GM21360 (cell line): ENCODE measurements around the gene KRT32.

Source experiments
- ATAC-seq: cut with Tn5 transposase; IDR thresholded peaks from one replicate; pipeline ENCODE4 v1.9.1; 2021; ENCODE audit warnings: mild to moderate bottlenecking, moderate library complexity; ENCODE audit not compliant: unreplicated experiment

KRT32 gene

DNA sequence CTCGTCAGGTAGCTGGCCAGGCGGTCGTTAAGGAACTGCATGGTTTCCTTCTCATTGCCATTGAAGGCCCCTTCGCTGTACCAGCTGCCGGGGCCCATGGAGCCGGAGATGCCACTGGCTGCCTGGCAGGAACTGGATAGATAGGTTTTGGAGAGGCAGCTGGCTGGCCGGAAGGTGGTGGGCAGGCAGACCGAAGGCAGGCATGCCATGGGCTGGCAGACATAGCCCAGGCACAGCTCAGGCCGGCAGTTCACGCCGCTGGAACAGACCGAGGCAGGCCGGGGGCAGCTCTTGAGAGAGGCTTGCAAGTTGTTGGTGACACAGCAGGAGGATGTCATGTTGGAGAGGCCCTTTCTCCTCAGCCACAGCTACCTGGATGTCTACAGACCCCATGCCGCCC is at the start of gene KRT32:
TSS of gene KRT32 (minus strand) at position 399 of the 400 bp plus-strand sequence. CDS start at position 338, 61 bp downstream.
- ATAC-seq, result no peak

- no peak for ATAC-seq
These were observed 49.7 kb upstream of the KRT32 start for GRCh38 chr17:41516830-41517283.

DNA sequence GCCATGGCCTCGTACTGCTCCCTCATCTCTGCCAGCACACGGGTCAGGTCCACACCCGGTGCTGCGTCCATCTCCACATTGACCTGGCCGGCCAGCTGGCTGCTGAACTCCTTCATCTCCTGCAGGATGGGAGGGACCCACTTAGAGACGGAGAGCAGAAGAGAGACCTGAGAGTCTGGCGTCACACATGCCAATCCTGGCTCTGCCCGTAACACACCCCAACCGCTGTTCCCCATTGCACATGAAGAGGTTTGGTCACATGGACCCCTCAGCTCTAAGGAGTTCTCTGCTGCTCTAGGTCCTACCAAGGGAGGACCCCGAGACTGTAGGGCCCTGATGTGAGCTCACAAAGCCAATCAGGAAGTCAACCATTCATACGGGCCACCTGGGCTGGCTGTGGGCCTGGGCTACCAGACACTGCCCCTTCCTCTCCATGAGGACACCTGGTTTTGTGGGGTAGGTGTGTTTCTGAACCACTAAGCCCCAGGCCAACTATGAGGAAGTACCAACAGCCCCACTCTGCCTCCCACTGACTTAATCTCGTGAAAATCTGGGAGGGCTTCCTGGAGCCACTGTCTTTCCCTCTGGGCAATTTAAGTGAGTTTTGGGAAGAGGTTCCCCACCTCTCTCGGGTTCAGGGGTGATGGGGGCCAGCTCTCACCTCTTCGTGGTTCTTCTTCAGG is 49.1 kb upstream of the KRT32 start:
- no peak for ATAC-seq

- no peak for ATAC-seq
These were observed 46.0 kb upstream of the KRT32 start for GRCh38 chr17:41513168-41513547.

GRCh38 chr17:41512546-41513167 is 45.5 kb upstream of the KRT32 start:
- no peak for ATAC-seq

DNA sequence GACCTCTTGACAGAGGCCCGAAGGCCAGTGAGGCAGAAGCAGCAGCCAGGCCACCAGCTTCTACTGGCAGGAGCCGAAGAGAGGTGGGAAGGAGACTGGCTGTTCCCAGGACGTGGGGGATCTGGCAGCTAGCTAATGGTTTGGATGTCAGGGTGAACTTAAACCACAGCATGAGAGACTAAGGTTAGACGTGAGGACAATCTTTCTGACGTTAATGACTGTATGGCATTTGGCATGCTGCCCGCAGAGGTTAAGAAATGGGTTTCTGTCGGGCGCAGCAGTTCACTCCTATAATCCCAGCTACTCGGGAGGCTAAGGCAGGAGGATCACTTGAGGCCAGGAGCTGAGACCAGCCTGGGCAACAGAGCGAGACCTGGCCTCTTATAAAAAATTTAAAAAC is 44.5 kb upstream of the KRT32 start:
- ATAC-seq, result no peak

GRCh38 chr17:41511116-41511515 is 43.9 kb upstream of the KRT32 start:
- no peak for ATAC-seq

- ATAC-seq, result no peak
These were observed 43.3 kb upstream of the KRT32 start for GRCh38 chr17:41510251-41511065.

- no peak for ATAC-seq
These were observed 40.2 kb upstream of the KRT32 start for GRCh38 chr17:41507315-41507880.

- no peak for ATAC-seq
These were observed 38.9 kb upstream of the KRT32 start for GRCh38 chr17:41505809-41506767.

DNA sequence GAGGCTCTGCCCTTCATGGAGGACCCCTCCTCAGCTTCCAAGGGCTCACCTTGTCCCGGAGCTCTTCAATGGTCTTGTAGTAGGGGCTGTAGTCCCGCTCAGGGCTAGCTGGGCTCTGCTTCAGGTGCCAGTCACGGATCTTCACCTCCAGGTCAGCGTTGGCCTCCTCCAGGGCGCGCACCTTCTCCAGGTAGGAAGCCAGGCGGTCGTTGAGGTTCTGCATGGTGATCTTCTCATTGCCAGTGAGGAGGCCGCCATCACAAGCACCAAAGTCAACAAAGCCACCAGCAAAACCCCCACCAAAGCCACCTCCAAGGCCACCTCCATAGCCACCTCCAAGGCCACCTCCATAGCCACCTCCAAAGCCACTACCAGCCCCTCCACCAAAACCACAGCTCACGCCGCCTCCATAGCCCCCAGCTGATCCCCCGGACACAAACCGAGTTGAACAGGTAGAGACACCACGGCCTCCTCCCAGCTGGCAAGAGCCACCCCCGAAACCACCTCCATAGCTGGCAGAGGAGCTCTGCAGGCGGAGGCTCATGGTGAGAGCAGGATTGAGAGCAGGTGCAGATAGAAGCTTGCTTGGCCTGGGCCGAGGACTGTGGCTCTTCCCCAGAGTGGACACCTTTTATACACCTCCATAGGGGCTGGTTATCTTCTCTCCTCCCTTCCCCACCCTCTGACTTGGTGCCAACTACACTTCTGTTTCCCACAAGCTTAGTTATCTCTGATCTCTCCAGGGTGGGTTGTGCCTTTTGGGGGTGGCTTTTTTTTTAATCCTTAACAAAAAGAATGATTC is 38.0 kb upstream of the KRT32 start, which contains the start of gene KRT13:
TSS of gene KRT13 (minus strand) at position 606 of the 802 bp plus-strand sequence. CDS start at position 544, 62 bp downstream.
- no peak for ATAC-seq

DNA sequence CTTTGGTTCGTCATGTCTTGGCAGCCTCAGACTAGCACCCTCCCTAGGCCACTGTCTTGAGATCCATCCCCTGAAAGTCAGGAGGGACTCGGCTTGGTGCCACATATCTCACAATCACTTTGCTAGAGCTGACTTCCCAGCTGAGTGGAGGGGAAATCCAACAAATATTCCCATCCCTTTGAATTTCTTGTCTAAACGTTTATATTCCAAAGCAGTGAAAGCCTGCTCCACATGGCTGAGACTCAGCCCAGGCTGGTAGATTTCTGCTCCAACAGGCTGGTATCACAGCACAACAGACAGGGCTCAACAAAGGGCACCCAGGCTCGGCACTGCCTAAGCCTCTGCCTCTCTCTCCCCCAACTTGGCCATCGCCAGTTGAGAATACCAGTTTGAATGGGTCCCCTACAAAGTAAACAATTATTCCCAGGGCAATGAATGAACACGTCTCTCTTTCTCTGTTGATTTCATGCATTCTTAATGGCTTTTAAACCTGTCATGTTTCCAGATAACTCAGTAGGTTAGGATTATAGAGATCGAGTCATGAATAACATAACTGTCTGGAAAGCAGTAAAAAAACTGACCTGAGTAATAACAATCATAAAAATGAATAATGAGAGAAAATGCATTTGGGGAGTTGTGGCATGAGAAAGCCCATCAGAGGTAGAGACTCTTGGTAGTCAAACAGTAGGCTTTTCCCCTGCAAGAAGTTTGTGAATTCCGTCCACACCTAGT is 37.2 kb upstream of the KRT32 start:
- ATAC-seq, result no peak

- no peak for ATAC-seq
These were observed 36.0 kb upstream of the KRT32 start for GRCh38 chr17:41503202-41503601.

- no peak for ATAC-seq
These were observed 33.1 kb upstream of the KRT32 start for GRCh38 chr17:41500131-41500911.

- ATAC-seq, result no peak
These were observed 32.5 kb upstream of the KRT32 start for GRCh38 chr17:41499714-41500113.

DNA sequence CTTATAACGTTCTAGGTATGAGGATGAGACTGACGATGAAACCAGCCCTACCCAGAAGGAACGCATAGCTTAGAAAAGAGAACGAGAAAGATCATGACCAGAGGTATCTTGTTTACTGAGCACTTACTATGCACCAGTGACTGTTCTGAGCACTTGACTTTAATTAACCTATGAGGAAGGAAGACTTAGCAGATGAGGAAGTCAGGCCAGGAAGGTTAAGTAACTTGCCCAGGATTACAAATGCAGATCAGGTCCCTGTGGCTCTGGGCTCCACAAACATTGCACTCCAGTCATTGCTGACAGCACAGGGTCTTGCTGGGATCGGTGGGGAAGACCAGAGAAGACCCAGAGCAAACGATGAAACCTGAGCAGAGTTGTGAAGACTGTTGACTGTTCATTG is 31.1 kb upstream of the KRT32 start:
- no peak for ATAC-seq

- no peak for ATAC-seq
These were observed 29.8 kb upstream of the KRT32 start for GRCh38 chr17:41496803-41497484.
